ENCODE data around the gene TTC19. TPM values are rescaled to one million over a fixed set of nuclear protein-coding genes. Genes with fewer than 3 reads are reported as not detected.

Gene TTC19
- total and polyA plus RNA-seq, 2 experiments from 2014 or later = 30.3 to 93.5 TPM

DNA sequence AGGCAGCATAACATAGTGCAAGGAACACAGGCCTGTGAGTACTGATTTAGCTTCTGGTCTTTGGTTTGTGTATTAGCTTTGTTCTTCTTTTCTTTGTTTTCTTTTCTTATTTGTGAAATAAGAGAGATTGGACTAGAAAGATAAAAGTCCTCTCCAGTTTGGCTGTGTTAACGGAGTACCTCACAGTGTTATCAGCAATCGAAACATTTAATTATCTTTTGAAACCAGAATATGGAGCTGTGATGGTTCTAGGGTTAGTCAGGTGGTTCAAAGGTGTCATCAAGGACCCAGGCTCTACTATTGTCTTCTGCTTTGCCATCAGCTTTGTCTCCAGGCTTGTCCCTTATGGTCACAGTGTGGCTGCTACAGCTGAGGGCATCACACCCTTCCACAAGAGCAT lies 29.1 kb upstream of the TTC19 start (continued):
- TF ChIP-seq, protein P1, sequence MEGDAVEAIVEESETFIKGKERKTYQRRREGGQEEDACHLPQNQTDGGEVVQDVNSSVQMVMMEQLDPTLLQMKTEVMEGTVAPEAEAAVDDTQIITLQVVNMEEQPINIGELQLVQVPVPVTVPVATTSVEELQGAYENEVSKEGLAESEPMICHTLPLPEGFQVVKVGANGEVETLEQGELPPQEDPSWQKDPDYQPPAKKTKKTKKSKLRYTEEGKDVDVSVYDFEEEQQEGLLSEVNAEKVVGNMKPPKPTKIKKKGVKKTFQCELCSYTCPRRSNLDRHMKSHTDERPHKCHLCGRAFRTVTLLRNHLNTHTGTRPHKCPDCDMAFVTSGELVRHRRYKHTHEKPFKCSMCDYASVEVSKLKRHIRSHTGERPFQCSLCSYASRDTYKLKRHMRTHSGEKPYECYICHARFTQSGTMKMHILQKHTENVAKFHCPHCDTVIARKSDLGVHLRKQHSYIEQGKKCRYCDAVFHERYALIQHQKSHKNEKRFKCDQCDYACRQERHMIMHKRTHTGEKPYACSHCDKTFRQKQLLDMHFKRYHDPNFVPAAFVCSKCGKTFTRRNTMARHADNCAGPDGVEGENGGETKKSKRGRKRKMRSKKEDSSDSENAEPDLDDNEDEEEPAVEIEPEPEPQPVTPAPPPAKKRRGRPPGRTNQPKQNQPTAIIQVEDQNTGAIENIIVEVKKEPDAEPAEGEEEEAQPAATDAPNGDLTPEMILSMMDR (conservative IDR thresholded peaks at IDR 0.05; ENCODE audit: low read depth in 2 of 2) = no peak
- no peak for TF ChIP-seq NANOG (IDR thresholded peaks at IDR 0.05; ENCODE audit: borderline replicate concordance)
- TF ChIP-seq EZH2phosphoT487 (IDR thresholded peaks at IDR 0.05; ENCODE audit: unreplicated experiment) = no peak
- TF ChIP-seq, protein P2, sequence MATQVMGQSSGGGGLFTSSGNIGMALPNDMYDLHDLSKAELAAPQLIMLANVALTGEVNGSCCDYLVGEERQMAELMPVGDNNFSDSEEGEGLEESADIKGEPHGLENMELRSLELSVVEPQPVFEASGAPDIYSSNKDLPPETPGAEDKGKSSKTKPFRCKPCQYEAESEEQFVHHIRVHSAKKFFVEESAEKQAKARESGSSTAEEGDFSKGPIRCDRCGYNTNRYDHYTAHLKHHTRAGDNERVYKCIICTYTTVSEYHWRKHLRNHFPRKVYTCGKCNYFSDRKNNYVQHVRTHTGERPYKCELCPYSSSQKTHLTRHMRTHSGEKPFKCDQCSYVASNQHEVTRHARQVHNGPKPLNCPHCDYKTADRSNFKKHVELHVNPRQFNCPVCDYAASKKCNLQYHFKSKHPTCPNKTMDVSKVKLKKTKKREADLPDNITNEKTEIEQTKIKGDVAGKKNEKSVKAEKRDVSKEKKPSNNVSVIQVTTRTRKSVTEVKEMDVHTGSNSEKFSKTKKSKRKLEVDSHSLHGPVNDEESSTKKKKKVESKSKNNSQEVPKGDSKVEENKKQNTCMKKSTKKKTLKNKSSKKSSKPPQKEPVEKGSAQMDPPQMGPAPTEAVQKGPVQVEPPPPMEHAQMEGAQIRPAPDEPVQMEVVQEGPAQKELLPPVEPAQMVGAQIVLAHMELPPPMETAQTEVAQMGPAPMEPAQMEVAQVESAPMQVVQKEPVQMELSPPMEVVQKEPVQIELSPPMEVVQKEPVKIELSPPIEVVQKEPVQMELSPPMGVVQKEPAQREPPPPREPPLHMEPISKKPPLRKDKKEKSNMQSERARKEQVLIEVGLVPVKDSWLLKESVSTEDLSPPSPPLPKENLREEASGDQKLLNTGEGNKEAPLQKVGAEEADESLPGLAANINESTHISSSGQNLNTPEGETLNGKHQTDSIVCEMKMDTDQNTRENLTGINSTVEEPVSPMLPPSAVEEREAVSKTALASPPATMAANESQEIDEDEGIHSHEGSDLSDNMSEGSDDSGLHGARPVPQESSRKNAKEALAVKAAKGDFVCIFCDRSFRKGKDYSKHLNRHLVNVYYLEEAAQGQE (IDR thresholded peaks at IDR 0.05; ENCODE audit: unreplicated experiment) = no peak
- TF ChIP-seq POLR2AphosphoS5 (IDR thresholded peaks at IDR 0.05; ENCODE audit: low read depth) = no peak

DNA sequence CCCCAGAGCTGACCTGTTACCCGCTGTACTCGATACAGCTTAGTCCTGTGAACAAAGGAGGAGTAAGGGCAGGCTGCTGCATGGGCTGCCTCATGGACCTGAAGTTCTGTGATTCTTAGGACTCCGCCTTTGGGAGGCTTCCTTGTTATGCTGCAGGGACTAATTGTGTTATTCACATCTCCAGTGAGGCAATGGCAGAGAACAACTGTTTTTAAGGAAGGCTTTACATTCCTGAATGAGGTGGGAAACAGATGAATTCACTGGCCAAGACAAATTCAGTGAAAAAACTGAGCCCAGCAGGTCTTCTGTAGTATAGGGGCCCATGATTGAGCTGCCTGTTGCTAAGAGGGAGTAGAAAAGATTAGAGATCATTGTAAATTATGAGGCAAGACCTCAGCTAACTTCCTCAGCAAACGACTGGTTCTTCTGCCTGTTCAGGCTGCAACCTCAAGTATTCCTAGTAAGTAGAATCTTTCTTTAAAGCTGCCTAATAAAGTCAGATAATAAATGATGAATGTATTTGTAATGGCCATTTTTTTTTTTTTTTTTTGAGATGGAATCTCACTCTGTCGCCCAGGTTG lies 28.4 kb upstream of the TTC19 start:
- H3K79me2 ChIP-seq (replicated peaks; ENCODE audit: insufficient read depth) = no peaks in the 10 kb centered on the region; the same call in 1 of the 2 replicates
- Mint-ChIP-seq H3K27ac (no peak overlapping the region), H3K36me3 (ENCODE audit: low read depth) (peaks cover 17% of the 10 kb centered on the region), H3K27me3 (ENCODE audit: insufficient read depth, low read depth, poor library complexity) (peaks cover 7% of the 10 kb centered on the region), H3K4me3 (no peak overlapping the region), H3K4me1 (peaks cover 41% of the 10 kb centered on the region), H3K9me3 (no peaks in the 10 kb centered on the region)
- H3K4me3 ChIP-seq = no peak overlapping the region
- ATAC-seq (no peak), DNase-seq (ENCODE audit: low spot score) (peak; percentile 35)
- no peaks in the 10 kb centered on the region for H3K36me3 ChIP-seq (ENCODE audit: insufficient read depth)
- 0 out of 2 replicates have a peak overlapping the region, but pooled peaks have one; percentile 20 for H3K4me2 ChIP-seq
- peaks cover 8% of the 10 kb centered on the region for H3F3A ChIP-seq (replicated peaks; ENCODE audit: low read depth)
- peaks cover 17% of the 10 kb centered on the region for H3K4me1 ChIP-seq (ENCODE audit: insufficient read depth)
- H3K27me3 ChIP-seq (ENCODE audit: insufficient read depth) = no peaks in the 10 kb centered on the region
- H2AFZ ChIP-seq = no peak overlapping the region
- 0 out of 2 replicates have a peak, but pooled peaks cover 7% of the 10 kb centered on the region for H3K9me2 ChIP-seq (ENCODE audit: insufficient read depth)
- H3K27ac ChIP-seq (ENCODE audit: low read depth) = peak overlapping the region; percentile 18; the same call in 1 of the 2 replicates
- no peaks in the 10 kb centered on the region for H4K20me1 ChIP-seq (replicated peaks; ENCODE audit: insufficient read depth)
- TF ChIP-seq EZH2phosphoT487 (IDR thresholded peaks at IDR 0.05; ENCODE audit: unreplicated experiment) = no peak
- TF ChIP-seq JUNB (IDR thresholded peaks at IDR 0.05; ENCODE audit: unreplicated experiment) = no peak
- TF ChIP-seq, protein P3, sequence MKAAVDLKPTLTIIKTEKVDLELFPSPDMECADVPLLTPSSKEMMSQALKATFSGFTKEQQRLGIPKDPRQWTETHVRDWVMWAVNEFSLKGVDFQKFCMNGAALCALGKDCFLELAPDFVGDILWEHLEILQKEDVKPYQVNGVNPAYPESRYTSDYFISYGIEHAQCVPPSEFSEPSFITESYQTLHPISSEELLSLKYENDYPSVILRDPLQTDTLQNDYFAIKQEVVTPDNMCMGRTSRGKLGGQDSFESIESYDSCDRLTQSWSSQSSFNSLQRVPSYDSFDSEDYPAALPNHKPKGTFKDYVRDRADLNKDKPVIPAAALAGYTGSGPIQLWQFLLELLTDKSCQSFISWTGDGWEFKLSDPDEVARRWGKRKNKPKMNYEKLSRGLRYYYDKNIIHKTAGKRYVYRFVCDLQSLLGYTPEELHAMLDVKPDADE (IDR thresholded peaks at IDR 0.05) = no peak
- no peak for TF ChIP-seq ZNF331 (CRISPR knock-in tag; IDR thresholded peaks at IDR 0.05; ENCODE audit: low read depth)
- no peak for TF ChIP-seq EZH2 (IDR thresholded peaks at IDR 0.05; ENCODE audit: low read depth, unreplicated experiment)
- no peak for TF ChIP-seq ZNF114 (CRISPR knock-in tag; IDR thresholded peaks at IDR 0.05)
- no peak for TF ChIP-seq NANOG (IDR thresholded peaks at IDR 0.05; ENCODE audit: borderline replicate concordance)
- no peak for TF ChIP-seq STAT1 (IDR thresholded peaks at IDR 0.05; ENCODE audit: unreplicated experiment)
- TF ChIP-seq, protein P4, sequence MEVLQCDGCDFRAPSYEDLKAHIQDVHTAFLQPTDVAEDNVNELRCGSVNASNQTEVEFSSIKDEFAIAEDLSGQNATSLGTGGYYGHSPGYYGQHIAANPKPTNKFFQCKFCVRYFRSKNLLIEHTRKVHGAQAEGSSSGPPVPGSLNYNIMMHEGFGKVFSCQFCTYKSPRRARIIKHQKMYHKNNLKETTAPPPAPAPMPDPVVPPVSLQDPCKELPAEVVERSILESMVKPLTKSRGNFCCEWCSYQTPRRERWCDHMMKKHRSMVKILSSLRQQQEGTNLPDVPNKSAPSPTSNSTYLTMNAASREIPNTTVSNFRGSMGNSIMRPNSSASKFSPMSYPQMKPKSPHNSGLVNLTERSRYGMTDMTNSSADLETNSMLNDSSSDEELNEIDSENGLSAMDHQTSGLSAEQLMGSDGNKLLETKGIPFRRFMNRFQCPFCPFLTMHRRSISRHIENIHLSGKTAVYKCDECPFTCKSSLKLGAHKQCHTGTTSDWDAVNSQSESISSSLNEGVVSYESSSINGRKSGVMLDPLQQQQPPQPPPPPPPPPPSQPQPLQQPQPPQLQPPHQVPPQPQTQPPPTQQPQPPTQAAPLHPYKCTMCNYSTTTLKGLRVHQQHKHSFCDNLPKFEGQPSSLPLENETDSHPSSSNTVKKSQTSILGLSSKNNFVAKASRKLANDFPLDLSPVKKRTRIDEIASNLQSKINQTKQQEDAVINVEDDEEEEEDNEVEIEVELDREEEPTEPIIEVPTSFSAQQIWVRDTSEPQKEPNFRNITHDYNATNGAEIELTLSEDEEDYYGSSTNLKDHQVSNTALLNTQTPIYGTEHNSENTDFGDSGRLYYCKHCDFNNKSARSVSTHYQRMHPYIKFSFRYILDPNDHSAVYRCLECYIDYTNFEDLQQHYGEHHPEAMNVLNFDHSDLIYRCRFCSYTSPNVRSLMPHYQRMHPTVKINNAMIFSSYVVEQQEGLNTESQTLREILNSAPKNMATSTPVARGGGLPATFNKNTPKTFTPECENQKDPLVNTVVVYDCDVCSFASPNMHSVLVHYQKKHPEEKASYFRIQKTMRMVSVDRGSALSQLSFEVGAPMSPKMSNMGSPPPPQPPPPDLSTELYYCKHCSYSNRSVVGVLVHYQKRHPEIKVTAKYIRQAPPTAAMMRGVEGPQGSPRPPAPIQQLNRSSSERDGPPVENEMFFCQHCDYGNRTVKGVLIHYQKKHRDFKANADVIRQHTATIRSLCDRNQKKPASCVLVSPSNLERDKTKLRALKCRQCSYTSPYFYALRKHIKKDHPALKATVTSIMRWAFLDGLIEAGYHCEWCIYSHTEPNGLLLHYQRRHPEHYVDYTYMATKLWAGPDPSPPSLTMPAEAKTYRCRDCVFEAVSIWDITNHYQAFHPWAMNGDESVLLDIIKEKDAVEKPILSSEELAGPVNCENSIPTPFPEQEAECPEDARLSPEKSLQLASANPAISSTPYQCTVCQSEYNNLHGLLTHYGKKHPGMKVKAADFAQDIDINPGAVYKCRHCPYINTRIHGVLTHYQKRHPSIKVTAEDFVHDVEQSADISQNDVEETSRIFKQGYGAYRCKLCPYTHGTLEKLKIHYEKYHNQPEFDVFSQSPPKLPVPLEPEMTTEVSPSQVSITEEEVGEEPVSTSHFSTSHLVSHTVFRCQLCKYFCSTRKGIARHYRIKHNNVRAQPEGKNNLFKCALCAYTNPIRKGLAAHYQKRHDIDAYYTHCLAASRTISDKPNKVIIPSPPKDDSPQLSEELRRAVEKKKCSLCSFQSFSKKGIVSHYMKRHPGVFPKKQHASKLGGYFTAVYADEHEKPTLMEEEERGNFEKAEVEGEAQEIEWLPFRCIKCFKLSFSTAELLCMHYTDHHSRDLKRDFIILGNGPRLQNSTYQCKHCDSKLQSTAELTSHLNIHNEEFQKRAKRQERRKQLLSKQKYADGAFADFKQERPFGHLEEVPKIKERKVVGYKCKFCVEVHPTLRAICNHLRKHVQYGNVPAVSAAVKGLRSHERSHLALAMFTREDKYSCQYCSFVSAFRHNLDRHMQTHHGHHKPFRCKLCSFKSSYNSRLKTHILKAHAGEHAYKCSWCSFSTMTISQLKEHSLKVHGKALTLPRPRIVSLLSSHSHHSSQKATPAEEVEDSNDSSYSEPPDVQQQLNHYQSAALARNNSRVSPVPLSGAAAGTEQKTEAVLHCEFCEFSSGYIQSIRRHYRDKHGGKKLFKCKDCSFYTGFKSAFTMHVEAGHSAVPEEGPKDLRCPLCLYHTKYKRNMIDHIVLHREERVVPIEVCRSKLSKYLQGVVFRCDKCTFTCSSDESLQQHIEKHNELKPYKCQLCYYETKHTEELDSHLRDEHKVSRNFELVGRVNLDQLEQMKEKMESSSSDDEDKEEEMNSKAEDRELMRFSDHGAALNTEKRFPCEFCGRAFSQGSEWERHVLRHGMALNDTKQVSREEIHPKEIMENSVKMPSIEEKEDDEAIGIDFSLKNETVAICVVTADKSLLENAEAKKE (CRISPR knock-in tag; IDR thresholded peaks at IDR 0.05) = no peak
- TF ChIP-seq POLR2AphosphoS5 (IDR thresholded peaks at IDR 0.05; ENCODE audit: low read depth) = no peak
